Activated CD4-positive, alpha-beta T cell treated with anti-CD3 and anti-CD28 coated beads, Interleukin-10, Interleukin-2, amounts not matched to agents 100 ng/mL and 50 ng/mL, durations not matched to agents 16 hours and 8 hours (primary cell): ENCODE data around the gene THTPA.

Experiments
- DNase-seq: peaks from one replicate; pipeline ENCODE4 v3.0.0-alpha.2; 2020

Gene THTPA, protein sequence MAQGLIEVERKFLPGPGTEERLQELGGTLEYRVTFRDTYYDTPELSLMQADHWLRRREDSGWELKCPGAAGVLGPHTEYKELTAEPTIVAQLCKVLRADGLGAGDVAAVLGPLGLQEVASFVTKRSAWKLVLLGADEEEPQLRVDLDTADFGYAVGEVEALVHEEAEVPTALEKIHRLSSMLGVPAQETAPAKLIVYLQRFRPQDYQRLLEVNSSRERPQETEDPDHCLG

DNA sequence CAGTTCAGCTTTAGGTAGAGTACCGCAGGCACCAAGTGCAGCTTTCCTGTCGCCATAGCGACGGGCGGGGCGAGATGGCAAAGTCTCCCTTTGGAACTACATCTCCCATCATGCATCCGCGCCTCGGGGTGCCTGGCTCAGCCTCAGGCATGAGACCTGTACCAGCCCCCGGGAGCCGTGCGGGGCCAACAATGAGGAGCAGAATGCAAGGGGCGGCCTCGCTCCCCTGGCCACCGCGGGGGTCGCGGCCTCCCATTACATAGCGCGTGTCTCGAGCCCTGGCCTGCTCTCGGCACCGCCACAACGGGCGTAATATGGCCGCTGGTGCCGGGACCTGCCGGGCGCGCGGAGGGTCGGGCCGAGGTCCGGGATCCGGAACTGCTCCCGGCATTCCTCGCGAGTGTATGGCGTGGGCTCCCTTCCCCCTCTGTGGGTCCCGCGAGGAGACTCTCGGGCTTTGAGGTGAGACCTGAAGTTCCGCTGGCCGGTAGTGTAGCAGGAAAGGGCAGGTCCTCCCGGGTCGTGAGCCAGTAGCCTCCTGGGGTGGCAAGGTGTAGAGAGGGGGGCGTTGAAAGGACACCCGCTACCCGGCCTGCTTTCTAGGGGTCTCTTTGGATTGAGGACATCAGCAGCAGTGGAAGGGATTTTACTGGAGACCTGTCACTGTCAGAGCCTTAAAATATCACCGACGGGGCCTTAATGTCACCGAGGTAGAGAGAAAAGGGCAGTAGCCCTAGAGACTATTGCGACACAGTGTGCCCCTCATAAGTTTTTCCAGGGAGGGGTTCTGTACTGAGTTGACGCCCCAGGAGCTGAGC lies at the start of gene THTPA:
TSS of gene THTPA (plus strand) at position 390 of the 818 bp plus-strand sequence. CDS start 487 bp downstream, outside the sequence.
- DNase-seq = peak; percentile 96

DNA sequence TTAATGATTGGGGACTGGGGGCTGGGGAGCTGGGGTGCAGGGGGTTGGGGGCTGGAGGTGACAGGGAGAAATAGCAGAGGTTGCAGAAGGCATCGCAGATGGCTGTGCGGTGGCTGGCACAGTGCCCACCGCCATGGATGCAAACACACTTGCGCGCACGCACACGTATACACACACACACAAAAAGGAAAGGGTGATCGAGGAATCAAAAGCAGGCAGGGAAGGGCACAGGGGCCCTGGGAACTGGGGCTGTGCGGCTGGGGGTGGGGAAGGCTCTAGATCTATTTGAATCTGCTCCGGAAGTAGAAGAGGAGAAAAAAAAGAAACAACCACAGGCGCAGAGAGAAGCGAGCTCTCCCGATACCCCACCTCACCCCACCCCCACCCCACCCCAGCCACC lies 43.9 kb upstream of the THTPA start:
- no peak for DNase-seq

DNA sequence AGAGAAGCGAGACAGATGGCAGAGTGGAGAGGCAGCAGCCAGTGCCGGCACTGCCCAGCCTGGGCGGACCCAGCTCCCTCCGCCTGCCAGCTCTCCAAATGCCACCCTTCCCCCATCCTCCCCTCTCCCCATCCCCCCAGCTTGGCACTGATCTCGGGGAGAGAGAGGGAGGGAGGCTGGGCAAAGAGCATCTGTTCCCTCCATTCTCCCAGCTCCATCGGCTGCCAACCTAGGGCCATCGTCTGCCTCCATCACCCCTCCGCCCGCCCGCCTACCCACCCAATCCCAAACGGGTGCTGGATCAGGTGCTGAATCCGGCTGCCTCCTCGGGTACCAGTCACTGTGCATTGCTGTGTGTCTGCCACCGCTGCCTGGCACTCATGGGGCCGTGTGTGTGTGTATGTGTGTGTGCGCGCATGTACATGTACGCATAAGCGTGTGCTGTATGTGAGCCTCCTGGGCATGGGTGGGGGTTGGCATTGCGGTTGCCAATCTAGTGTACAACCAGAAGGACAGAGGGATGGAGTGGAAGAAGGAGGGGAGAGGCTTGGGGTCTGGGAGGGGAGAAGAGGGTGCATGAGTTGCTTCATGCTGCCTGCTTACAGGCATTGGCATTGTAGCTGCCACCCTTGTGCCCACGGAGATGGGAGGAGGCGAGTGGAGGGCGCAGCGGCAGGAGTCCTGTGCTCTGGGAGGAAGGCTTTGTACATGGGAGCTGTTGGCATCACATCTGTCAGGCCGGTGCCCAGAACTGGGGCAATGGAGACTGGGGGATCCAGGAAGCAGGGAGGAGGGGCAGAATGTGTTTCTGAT lies 42.9 kb upstream of the THTPA start:
- DNase-seq = no peak

DNA sequence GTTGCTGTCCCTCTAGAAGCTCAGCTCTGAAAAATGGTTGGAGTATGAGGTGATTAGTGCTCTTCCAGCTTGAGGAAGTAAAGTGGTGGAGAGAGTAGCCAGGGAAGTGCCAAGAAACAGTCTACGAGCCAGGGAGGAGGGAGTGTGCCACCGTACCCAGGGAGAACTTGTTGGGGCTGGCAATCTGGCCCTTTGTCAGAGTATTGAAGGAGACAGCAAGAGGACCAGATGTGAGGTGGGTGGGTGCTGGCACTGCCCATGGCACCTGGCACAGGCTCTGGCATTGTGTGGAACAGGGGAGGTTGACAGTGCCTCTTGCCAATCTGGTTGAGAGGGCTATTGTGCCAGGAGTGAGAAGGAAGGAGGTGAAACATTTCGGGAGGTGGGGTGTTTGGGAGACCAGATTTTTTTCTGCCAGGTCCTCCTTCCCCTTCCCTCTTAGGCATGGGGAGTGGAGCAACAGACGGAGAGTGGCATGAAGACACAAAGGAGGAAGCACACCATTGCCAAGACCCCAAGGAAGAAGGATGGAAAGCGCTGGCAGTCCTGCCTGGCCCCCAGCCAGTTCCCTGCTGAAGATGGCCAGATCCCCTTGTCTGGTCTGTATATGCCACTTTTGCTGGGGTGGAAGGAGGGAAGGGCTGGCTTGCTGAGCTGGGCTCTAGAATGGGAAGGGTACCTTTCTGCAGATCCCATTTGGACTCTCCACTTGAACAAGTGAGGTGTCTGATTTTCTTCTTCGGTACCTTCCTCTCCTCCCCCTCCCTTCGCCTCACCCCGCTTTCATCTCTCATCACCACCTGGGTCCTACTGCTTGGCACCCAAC lies 42.0 kb upstream of the THTPA start:
- DNase-seq = no peak

DNA sequence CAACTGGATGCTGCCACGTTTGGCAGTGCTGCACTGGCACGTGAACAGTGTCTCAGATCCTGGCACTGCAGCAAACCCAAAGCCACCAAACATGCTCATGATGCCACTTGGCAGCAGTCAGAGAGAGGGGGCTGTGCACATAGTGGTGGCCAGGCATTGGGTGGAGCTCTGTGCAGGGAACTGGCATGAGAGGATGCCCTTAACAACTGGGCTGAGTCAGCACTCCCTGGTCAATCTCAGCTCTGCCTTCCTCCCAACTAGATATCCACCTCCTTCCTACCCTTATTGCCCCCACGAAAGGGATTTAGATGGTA lies 41.5 kb upstream of the THTPA start:
- no peak for DNase-seq

DNA sequence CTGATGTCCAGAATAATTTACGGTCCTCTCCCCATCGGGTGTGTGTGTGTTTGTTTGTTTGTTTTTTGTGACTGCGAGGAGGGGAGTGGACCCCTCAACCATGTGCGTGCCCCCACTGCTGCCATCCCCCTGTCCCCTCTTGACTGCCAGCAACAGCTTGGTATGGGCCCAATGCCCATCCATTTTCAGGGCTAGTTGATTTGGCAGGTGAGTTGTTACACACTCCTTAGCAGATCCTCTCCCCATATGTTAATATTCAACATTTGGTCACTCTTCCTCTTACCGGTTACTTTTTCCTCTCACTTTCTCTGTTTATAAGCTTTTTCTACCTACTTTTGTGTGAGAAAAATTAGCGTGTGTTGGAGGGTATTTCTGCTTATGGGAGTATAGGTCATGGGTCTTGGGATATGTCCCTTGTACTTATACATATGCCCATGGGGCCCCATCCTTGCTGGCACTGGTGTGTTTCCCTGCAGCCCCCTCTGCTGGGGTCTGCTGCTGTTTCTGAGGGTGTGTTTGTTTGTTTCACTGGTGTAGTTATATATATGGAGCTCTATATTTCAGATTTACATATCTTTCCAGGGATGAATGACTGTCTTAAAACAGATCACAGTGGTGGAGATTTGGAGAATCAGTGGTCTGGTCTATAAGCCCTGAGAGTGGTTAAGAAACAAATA lies 38.3 kb upstream of the THTPA start:
- no peak for DNase-seq

DNA sequence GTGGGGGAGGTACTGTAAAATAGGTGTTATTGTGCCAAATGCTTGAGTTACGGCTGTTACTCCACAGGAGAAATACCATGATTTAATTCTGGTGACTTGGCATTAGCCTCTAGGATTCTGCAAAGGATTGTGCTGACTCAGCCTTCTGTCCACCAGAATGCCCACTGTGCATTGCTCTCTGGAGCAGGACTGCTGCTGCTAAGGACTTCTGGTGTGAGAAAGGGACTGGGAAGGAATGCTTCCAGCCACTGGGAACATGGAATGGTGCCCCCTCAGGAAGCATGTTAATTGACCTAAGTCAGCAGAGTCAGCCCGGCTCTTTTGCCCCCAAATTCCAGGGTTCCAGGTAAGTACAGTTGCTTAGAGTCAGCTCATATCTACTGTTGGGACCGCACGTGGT lies 37.4 kb upstream of the THTPA start:
- DNase-seq = no peak

DNA sequence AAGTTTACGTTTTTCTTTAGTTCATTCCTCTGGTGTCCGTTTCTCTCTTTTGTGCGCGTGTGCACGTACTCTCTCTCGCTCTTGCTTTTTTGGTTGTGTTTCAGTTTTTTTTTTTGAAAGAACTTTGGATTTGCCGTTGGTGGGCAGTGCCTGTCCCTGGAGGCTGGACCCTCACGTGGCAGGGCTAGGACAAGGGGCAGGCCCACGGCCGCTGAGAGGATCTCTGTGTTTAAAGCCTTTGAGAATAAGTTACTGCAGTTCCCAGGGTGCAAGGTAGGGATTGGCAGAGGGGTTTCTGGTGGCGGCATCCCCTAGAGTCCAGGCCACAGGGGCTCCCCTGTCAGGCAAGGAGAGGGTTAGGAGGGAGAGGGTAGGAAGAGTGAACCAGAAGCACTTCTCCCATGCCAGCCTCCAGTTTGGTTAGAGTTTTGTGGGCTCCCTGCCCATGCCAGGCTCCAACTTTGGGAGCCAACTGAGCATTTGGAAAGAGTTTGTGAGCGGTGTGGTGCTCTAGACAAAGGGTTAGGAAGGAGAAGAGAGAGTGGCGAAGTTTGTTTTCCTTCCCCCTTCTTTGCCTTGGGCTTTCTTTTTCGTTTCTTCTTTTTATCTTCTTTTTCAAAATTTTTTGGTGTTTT lies 35.1 kb upstream of the THTPA start:
- DNase-seq = no peak

DNA sequence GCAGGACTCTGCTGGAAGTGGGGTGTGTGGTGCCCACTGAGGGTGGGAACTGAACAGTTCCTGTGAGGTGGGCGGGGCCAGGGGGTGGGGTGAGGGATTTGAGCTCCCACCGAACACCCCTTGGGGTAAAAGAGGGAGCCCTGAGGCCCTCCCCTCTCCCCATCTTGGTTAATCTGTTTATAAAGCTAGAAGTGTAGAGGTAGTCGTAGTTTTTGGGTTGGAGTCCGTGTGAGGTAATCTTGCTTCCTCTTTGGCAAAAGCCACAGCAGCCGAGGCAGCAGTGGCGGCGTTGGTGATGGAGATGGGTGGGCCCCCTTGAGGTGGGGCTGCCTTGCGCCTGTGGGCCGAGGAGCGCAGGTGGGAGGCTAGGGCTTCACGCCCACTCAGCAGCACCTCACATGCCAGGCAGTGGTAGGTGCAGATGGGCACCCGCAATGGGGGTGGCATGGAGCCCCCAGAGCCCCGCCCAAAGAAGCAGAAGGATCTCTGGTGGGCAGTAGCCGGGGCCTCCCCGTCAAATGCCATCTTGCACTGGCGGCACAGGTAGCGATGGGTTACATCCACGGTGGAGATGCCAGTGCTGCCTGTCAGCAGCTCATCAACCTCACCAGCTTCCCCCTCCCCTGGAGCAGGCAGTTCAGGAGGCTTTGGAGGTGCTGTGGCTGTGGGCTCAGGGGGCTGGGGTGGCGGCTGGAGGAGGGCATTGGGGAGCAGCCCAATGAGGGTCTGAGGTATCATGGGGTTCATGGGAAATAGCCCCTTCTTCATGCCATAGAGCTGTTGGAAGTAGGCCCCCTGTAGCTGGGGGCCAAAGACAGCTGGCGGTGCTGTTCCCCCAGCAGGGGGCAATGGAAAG lies 34.1 kb upstream of the THTPA start:
- DNase-seq = no peak

DNA sequence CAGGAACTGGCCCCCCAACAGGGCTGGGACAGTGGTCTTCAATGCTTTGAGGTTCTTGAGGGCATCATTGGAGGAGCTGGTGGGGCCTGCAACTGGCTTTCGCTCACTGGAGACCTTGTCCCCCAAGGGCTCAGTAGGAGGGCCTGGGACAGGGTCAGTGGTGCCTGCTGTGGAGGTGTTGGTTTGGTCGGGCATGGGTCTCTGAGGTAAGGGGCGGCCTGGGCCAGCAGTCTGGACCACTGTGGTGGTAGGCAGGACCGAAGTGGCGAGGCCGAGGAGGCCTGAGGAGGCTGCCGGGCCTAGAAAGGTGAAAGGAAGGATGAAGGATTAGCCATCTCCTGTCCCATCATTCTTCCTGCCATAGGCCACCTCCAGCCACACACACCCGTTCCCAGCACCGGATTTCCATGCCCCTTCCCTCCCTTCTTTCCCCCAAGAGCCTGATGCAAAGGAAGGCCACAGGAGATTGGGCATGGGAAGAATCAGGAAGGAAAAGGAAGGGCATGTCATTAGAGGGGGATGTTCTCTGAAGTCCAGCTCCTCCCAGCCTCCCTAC lies 33.4 kb upstream of the THTPA start:
- DNase-seq = no peak

DNA sequence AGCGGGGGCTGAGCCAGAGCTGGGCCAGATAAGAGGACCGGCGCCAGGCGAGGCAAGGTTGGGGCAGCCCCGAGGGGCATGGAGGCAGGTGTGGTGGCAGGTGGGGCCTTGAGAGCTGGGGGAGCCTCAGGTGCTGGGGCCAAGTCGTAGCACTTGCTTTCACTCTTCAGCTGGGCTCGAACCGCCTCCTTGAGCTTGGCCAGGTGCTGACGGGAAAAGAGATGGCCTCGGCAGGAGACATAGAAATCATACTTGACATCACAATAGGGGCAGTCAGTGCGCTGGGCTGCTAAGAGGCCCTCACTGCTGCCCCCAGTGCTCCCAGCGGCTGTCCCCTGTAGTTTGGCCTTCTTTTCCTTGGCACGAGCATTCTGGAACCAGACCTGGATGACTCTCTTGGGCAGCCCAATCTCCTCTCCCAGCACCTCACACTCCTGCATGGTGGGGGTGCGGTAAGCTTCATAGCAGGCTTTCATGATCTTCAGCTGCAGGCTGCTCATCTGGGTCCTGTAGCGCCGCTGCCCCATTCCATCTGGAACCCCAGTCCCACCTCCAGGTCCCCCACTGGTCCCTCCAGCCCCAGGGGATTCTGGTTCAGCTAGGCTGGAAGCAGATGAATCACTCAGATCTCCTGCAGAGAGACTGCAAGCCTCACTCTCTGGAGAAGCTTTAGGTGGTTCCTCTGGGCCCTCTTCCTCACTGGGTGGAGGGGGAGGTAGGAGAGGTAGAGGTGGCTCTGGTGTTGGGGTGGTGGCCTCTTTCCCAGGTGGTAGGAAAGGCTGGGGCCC lies 32.6 kb upstream of the THTPA start:
- no peak for DNase-seq

DNA sequence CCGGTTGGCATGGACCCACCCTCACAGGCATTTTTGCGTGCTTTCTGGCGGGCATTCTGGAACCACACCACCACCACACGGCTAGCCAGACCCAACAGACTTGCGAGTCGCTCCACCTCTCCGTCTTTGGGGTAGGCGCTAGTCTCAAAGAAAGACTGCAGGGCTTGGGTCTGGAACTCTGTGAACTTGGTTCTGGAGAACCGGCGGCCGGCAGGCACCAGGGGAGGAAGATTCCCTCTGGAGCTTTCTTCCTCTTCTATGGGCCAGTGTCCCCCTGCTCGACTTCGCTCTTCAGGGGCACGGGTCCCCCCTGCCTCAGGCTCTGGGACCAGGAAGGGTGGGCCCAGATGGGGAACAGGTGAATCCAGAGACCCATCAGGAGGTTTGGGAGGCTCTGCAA lies 31.1 kb upstream of the THTPA start:
- DNase-seq = no peak

DNA sequence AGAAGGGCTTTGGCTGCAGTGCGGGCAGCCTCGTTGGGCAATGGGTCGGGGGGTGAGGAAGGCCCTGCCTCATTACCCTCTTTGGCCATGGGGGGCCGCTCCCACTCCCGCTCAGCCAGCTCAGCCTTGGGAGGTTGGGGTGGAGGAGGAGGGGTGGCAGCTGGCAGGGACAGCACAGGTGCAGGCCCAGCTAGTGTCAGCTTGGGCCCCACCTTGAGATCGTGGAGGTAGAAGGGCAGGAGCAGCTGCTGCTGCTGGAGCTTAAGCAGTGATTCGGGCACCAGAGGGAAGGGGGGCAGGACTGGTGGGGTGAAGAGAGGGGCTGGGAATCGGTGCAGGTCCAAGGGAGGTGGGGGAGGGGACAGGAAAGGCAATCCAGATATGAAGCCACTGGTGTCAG lies 30.5 kb upstream of the THTPA start:
- DNase-seq = no peak

DNA sequence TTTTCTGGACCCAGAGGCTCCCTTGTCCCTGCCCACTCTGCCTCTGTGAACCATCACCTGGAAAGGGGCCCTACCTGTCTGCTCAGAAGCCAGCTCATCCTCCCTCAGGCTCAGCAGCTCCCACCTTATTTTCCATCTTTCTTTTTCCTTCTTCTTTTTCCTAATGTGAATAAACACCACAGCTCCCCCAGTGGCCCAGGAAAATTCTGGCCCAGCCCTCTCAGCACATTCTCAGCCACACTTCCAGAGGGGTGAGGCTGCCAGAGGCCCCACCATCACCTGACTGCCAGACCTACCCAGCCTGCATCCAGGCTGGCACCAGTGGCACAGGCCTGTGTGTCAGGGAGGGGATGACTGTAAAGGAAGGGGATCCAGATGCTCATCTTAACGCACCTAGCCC lies 27.5 kb upstream of the THTPA start:
- no peak for DNase-seq

DNA sequence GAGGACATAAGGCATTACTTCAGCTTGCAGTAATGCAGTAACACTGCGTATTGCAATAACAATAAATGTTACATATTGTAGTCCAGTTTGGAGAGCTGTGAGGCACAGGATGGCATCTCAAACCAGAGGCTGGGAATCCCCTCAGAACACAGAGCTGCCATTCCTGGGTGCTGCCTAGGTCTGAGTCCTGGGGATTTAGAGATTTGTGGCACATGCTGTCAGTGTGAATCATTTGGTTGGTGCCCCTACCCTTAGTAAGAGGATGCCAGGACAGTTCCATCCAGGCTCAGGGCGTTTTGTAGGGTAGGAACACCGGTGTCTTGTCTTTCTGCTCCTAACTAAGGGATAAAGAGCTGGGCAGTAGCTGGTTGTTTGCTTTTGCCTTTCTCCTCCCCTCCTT lies 27.1 kb upstream of the THTPA start:
- no peak for DNase-seq

DNA sequence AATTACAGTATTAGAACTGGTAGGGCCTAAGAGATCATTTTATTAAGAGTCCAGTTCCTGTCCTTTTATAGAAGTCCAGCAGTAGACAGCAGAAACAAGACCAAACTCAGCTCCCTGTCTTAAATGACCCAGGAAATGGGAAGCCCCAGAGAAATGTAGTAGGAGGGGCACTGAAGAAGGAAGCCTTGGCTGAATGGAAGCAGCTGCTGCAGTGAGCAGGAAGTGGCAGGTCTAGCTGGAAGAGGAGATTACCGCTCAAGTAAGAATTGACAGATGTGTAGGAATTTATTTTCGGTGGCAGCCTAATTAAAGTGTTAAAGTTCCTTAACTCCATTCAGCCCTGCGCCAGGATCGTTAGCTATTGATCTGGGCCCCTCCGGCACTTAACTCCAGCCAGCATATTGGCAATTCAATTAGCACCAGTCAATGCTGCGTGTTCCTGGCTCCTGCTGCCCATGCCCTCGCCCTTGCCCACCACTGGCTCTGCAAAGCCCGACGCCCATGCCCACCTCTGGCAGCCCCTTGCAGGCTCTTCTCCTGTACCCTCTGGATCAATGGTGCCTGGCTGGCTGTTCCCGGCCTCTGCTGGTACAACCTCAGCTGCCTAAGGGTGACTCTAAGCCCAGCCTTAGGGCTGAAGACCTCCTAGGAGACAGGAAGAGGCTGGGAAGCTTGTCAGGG lies 25.6 kb upstream of the THTPA start:
- no peak for DNase-seq

DNA sequence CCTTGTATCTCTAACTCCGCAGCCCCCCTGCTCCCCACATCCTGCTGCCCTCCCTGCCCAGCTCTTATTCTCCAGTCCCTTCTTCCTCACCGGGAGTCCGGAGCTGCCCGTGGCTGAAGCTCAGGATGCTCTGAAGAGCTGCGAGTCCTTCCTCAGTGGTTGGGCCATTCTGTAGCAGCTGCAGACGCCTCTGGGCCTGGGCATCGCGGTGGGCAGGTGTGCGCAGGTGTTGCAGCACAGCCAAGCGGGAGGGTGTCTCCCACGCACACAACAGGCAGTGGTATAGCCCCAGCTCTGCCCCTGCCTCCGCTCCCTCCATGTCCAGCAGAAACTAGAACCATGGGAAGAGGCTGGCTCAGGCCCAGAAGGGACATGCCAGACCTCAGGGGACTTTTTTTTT lies 24.7 kb upstream of the THTPA start:
- DNase-seq = no peak

DNA sequence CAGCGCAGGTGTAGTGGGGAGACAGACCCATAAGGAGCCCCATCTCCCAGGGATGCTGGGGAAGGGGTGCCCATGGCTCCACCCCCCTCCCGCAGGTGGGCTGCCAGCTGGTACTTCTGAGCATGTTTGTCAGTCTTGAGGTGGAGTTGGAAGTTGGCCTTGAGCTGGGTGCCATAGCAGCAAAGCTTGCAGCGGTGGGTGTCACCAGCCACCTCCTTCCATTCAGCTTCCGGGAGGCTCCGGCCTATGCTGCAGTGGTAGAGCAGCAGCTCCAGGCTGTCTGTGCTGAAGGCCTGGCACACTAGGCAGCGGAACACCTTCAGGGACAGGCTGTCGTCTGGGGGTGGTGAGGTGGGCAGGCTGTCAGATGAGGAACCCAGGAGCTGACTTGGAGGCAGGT lies 23.4 kb upstream of the THTPA start:
- no peak for DNase-seq
